Stimulated activated CD8-positive, alpha-beta memory T cell treated with anti-CD3 and anti-CD28 coated beads, Interleukin-4, amount 100 ng/mL, for 24 hours (primary cell): ENCODE measurements around the gene OLAH.
"Not testable (repeated sequence)": the region's sequence is repeated elsewhere in the genome, so short reads cannot be mapped to it uniquely, and the experiment has no call there.

ENCODE experiments used
- DNase-seq: peaks from one replicate; pipeline ENCODE4 v3.0.0-alpha.2; 2020; ENCODE audit warnings: low read depth

OLAH gene

DNA sequence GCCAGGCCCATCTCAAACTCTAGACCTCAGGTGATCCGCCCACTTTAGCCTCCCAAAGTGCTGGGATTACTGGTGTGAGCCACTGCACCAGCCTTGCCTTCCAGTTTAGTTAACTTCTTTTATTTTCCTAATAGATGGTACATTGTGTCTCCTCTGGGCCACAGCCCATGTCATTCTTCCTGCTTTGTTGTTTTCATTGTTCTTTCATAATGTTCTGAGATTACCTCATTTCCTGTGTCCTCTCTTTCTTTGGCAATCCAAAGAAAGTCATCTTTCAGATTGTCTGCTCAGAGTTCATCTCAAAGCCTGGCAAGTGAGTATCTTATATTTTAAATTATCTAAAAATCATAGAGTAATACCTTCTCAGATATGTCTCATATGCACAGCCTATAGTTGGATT, at the start of gene OLAH:
OLAH (plus strand) TSS at position 270 of the 400 bp plus-strand sequence. CDS start 3,346 bp downstream, outside the sequence.
- DNase-seq: no peak

DNA sequence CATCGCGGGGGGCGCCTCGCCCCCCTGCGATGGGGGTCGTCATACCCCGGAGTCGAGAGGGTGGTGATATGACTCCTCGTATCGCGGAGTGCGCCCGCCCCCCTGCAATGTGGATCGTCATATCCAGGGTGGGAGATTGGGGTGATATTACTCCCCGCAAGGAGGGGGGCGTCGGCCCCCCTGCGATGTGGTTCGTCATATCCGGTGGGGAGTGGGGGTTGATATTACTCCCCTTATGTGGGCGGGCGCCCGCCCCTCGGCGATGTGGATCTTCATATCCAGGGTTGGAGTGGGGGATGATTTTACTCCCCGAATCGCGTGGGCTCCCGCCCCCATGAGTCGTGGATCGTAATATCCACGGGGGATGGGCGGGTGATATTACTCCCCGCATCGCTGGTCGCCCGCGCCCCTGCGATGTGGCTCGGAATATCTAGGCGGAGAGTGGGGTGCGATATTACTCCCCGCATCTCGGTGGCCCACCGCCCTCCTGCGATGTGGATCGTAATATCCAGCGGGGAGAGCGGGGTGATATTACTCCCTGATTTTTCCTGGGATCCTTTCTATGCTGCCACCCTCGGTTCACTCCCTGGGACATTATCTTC, 47.7 kb upstream of the OLAH start:
- no peak for DNase-seq

DNA sequence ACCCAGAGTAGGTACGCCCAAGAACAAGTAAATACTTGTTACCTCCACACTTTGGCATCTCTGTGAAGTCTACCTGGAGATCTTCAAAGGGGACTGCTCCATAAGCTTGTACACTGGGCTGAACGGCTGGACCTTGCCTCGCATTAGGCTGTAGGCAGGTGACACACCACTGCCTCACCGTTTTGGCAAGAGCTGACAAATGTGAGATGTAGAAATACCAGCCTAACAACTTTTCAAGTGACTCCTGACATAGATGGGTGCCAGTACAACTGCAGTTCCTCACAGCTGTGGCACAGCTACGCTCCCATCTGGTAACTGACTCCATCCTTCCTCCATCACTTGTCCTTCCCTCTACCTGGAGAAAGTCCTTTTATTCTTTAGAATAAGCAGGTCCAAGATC, 30.2 kb upstream of the OLAH start:
- not testable (repeated sequence) for DNase-seq

DNA sequence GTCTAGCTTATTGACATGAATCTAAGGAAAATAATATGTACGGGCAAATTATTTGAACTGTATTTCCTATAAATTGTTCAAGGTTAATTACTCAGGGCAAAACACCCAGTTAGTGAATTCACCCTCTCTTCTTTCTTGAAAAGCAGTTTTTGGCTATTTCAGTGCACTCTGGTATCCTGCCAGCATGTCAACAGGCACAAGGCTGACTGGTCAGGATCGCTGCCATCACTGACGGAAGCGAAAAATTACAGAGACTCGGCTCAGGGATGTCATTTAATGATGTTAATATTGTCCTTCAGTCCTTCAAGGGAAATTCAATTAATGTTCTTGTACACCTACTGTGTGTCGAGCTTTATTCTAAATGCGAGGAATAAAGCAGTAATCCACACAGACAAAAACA, 28.3 kb upstream of the OLAH start:
- no peak for DNase-seq

DNA sequence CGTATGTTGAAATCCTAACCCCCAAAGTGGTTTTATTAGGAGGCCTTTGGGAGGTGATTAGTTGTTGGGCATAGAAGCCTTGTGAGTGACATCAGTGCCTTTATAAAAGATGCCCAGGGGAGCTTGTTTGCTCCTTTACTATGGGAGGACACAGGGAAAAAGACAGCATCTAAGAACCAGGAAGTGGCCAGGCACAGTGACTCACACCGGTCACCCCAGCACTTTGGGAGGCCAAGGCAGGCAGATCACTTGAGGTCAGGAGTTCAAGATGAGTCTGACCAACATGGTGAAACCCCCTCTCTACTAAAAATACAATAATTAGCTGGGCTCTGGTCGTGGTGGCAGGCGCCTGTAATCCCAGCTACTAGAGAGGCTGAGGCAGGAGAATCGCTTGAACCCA, 22.8 kb upstream of the OLAH start:
- not testable (repeated sequence) for DNase-seq

DNA sequence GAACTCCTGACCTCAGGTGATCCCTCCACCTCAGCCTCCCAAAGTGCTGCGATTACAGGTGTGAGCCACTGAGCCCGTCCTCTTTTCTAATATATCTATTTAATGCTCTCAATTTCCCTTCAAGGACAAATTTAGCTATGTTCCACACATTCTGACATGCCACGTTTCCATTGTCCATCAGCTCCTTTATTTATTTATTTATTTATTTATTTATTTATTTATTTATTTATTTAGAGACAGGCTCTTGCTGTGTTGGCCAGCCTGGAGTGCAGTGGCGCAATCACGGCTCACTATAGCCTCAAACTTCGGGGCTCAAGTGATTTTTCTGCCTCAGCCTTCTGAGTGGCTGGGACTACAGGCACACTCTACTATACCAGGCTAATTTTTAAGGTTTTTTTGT, 20.7 kb upstream of the OLAH start:
- not testable (repeated sequence) for DNase-seq

DNA sequence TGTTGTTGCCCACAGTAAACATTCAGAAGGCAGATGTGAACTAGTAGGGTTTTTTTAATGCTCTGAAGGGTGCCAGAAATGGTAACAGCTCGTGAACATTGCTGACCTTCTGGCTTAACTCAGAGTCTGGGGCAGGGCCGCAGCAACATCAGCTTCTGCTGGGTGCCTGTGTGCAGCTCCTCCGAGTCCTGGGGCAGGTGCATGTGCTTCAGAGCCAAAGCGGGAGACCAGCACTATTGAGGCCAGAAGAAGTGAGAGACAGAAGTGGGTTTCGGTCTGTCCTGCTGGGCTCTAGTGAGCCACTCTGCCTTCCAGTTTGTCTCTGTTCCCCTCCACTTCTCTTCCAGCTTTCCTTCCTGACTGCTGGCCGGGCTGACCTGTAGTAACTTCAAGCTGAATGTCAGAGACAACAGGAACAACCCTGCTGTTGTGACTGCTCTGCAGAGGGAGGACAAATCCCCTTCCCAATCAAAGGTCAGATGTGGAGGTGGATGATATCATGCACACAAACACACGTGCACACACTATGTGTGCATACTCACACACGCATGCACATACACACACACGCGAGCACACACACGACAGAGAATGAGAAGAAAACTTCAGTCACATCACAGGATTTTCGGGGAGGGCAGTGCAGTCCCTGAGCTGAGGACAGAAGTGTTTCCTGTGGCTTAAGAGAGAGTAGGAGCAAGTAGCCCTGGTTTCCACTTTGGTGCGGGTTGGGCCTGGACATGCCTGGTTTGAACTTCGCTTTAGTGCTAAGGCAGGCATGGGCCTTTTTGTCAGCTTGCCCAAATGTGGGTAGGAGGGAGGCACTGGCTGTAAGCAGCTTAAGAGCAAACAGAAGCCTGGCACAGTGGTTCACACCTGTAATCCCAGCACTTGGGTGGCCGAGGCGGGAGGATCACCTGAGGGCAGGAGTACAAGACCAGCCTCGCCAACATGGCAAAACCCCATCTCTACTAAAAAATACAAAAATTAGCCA, 19.4 kb upstream of the OLAH start:
- not testable (repeated sequence) for DNase-seq

DNA sequence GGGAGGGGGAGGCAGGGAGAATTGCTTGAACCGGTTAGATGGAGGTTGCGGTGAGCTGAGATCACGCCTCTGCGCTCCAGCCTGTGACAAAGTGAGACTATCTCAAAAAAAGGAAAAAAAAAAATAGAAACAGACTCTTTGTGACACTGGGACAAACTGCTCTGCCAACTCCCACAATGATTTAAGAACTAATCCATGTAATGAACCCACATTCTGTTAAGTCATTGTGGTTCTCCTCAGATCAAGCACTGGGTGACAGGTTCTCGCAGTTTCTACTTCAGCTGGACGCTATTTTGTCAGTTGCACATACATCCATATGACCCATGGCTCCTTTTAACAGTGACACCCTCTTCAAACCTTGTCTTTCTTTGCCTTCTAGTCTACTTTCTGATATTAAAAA, 18.7 kb upstream of the OLAH start:
- not testable (repeated sequence) for DNase-seq

DNA sequence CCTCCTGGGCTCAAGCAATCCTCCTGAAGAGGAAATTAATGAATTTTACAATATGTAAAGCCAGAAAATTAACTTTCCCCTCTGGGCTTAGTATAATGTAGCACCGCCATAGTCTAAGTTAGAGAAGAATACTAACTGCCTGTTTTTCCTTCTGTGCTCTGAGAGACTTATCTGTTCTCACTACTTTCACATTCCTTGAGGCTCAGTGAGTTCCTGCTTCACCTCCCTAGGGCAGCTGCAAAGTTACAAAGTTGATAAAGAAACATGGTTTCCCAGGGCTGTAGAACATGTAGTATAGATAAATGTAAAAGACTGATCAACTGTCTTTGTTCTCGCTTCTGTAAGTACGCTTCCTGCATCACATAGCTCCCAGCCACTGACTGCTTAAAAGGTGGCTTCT, 16.0 kb upstream of the OLAH start:
- DNase-seq: no peak

DNA sequence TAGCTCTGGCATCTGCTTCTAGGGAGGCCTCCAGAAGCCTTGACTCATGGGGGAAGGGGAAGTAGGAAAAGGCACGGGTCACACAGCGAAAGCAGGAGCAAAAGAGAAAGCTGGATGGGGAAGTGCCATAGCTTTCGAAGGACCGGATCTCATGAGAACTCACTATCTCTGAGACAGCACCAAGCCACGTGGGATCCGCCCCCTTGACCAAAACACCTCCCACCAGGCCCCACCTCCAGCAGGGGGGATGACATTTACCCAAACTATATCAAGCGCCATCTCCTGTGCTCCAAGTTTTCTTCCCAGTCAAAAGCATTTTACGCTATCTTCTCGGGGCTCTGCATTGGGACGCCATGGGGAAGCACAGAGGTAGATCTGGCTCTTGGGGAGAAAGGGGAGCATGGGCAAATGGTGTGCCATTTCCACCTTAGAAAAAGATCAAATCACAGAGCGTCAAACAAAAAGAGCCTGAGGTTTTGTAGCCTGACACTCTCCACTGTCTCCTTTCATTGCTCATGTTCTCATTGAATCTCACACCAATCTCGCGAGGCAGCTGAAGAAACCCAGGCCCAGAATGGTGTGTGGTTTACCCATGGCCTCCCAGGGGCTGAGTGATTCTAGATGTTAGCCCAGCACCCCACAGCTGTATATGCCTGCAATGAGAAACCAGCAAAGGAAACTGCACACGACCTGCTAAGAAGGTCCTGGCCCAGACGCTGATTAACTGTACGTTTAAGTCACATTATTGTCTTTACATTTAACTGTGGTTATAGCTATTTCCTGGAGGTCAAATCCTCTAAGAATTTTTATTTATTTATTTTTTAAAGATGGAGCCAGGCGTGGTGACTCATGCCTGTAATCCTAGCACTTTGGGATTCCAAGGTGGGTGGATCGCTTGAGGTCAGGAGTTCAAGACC, 8.1 kb upstream of the OLAH start:
- DNase-seq: no peak

DNA sequence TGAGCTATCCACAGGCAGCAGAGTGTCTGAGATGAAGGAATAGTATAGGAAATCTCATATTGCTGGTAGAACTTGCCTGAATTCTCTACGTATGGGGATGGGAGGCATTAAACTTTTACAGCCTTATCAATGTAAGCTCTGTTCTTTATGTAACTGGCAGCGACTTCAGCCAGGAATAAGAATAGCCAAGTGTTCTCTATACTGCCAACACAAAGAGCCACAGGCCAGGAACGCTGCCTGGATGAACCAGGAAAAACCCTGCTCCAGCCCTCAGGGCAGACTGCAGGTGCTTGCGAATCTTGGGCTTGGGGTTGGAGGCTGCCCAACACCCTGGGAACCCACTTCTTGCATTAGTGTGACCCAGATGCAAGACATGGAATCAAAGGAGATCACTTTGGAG, 6.1 kb upstream of the OLAH start:
- DNase-seq: no peak

DNA sequence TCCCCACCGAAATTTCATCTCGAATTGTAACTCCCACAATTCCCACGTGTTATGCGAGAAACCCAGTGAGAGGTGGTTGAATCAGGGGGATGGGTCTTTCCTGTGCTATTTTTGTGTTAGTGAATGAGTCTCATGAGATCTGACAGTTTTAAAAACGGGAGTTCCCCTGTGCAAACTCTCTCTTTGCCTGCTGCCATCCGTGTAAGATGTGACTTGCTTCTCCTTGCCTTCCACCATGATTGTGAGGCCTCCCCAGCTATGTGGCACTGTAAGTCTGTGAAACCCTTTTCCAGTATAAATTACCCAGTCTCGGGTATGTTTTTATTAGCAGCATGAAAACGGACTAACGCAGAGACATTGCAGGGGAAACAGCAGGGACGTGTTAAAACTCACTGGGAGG, 5.3 kb upstream of the OLAH start:
- DNase-seq: no peak

DNA sequence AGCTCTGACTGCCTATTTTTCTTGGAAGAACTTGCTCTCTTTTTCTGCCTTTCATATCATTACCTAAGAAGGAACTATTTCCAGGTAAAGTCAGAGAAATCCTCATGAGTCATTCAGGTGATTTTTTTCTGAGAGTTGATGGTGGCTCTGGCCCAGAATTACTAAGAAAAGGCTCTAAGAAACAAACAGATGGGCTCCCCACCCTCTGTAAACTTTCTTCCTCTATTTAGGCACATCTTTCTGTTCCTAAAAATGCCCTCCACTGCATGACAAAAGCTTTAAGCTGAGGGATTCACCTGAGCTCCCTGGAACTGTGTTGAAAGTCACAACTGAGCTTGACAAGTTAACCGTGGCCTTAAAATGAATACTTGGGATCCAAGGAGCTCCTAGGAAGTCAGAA, 1.6 kb downstream of the OLAH start:
- no peak for DNase-seq

DNA sequence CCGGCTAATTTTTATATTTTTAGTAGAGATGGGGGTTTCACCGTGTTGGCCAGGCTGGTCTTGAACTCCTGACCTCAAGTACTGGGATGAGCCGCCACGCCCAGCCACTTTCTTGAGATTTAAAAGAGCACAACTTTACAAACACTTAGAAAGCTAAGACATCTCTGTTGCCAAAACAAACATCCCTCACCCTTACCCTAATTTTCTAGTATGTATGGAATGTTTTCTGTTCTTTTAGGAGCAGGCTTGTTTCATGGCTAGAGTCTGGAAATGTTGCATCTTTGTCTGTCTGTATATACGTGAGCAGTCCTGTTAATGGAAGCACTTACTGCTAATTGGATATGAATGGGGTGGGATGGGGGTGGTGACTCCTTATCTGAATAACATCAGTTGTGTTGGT, 2.9 kb downstream of the OLAH start:
- DNase-seq: no peak

DNA sequence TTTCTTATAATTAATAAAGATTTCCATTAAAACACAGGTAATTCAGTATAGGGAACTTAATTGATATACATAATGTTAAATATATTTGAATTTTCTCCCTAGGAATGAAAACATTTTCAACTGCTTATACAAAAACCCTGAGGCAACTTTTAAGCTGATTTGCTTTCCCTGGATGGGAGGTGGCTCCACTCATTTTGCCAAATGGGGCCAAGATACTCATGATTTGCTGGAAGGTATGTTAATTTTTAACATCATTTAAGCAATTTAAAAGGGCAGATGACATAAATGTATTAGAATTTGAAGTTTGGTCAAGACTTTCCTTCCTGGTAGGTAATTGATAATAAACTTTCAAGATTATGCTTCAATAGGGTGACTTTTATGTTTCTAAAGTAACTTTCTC, 5.8 kb downstream of the OLAH start:
- DNase-seq: no peak

DNA sequence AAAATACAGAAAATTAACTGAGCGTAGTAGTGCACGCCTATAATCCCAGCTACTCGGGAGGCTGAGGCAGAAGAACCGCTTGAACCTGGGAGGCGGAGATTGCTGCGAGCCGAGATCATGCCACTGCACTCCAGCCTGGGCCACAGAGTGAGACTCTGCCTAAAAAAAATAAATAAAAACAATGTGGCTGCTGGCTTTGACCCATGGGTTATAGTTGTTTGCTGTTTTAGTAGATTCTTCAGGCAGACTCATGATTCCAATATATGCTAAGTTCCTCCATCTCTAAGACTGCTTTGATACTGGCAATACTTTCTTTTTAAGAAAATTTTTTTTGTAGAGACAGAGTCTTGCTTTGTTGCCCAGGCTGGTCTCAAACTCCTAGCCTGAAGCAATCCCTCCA, 8.4 kb downstream of the OLAH start:
- no peak for DNase-seq

DNA sequence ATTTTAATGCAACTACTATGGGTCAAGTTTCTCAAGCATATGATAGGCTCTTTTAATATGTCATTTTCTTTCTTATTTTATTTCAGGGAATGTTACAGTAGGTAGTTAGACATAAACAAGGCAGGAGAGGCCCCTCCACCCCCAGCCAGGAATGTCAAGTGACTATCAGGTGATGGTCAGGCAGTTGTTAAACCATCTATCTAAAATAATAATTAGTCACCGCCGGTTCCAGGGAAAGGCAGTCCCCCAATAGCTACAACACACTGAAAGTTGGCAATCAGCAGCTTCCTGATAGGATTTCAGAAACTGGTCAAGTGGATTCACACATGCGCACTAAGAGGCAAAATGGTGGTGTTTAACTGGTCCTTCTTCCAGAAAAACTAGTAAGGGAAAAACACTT, 9.3 kb downstream of the OLAH start:
- DNase-seq: no peak

DNA sequence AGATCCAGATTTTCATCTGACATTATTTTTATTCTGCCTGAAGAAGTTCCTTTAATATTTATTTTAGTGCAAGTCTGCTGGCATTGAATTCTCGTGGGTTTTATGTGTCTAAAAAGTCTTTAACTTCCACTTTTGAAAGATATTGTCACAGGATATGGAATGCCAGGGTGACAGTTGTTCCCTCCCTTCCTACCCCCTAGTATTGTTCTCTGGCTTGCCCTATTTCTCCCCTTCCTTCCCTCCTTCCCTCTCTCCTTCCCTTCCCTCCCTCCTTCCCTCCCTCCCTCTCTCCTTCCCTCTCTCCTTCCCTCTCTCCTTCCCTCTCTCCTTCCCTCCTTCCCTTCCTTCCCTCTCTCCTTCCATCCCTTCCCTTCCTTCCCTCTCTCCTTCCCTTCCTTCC, 14.9 kb downstream of the OLAH start:
- no peak for DNase-seq

DNA sequence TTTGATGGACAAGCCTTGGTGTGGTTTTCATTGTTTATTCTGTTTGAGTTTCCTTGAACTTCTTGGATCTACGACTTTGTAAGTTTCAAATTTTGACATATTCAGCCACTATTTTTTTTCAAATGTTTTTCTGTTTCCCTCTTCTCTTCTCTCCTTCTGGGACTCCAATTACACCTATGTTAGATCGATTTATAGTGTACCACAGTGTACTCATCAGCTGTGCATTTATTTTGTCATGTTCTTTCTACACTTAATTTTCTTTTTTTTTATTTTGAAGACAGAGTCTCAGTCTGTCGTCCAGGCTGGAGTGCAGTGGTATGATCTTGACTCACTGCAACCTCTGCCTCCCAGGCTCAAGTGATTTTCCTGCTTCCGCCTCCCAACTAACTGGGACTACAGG, 16.2 kb downstream of the OLAH start:
- no peak for DNase-seq

DNA sequence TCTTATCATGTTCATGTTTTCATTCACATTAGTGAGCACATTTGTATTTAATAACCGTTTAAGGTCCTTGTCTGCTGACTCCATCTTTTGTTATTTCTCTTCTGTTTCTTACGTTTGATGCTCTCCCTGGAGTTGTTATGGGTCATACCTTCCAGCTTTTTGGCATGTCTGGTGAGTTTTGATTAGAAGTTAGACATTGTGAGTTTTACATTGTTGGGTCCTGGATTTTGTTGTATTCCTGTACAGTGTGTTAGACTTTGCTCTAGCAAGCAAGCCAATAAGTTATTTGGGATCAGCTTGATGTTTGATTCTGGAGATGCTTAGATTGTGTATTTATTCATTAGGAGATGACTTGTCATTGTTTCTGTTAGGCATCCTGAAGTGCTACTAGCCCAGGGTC, 16.9 kb downstream of the OLAH start:
- DNase-seq: no peak

DNA sequence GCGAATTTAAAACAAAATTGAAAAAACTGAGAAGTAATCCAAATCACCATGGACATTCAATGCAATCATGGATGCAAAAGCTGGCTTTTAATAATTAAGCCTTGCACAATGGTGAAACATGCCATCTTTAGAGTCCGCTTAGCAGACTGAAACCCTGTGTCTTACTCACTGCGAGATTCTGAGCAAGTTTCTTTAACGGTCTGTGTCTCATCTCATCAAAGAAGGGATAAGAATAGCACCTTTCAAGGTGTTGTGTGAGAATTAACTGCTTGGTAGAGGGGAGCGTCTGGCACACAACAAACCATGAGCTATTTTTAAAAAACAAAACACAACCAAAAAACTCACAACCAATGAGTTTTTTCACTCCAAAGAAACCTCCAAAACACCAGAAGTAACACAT, 23.4 kb downstream of the OLAH start:
- DNase-seq: no peak

DNA sequence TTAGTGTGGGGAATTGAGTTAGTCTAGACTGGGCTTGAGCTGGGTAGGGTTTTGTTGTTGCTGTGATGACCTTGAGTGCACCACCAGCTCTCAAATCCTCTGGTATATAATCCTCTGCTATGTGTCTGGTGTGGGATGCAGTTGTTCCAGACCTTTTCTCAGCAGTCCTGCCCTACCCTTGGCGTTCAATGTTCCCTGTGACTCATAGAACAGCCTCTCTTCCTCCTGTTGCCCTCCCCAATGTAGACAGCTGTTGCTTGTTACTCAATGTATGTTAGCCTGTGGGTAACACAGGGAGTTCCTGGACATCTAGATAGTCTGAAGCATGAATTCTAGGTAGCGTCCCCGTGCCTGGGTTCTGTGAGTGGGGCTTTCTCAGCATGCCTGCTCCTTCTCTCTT, 25.1 kb downstream of the OLAH start:
- DNase-seq: no peak

DNA sequence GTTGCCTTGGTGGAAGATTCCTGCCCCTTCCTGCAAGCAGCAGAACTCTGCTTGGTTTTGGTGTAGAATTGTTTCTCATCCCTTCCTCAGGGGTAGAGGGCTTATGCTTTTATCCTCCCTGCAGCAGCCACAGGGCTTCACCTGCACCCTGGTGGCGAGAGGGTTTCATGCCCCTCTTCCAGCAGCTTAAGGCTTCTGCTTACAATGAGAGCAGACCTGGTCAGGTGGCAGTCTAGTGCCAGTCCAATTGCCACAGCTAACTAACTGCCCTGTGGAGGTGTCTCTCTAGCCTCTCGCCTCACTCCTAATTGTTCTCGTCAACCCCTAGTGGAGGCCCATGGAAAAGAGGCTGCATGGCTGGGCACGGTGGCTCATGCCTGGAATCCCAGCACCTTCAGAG, 25.5 kb downstream of the OLAH start:
- no peak for DNase-seq
